Parathyroid adenoma (tissue), 2 donors: Measurements from ENCODE around the gene EIF6.
A peak's percentile ranks its signal among the peaks of the same experiment; 100 is the strongest.

Experiments
- H2AFZ ChIP-seq: fragments of 300-600 bp; sonication (generic); one replicate; pipeline ENCODE4 v1.7.0; 2017; ENCODE audit warnings: antibody characterized with exemption, mild to moderate bottlenecking
- H3K27ac ChIP-seq: fragments of 300-600 bp; sonication (generic); one replicate; pipeline ENCODE4 v1.7.0; 2017
- H3K27me3 ChIP-seq: fragments of 300-600 bp; sonication (generic); one replicate; pipeline ENCODE4 v1.7.0; 2017; ENCODE audit warnings: low read length; ENCODE audit not compliant: control insufficient read depth, insufficient read depth
- H3K36me3 ChIP-seq: fragments of 300-600 bp; sonication (generic); one replicate; pipeline ENCODE4 v1.7.0; 2017; ENCODE audit warnings: low read length; ENCODE audit not compliant: control insufficient read depth, insufficient read depth
- H3K4me1 ChIP-seq: fragments of 300-600 bp; sonication (generic); one replicate; pipeline ENCODE4 v1.7.0; 2017; ENCODE audit warnings: control low read depth
- H3K4me2 ChIP-seq: fragments of 300-600 bp; sonication (generic); one replicate; pipeline ENCODE4 v1.7.0; 2017; ENCODE audit warnings: low read length
- H3K4me3 ChIP-seq: fragments of 300-600 bp; sonication (generic); one replicate; pipeline ENCODE4 v1.7.0; 2017; ENCODE audit warnings: low read depth, low read length
- H3K79me2 ChIP-seq: fragments of 300-600 bp; sonication (generic); one replicate; pipeline ENCODE4 v1.7.0; 2017; ENCODE audit warnings: control low read depth
- H3K9ac ChIP-seq: fragments of 300-600 bp; sonication (generic); one replicate; pipeline ENCODE4 v1.7.0; 2017; ENCODE audit warnings: mild to moderate bottlenecking
- H3K9me3 ChIP-seq: fragments of 300-600 bp; sonication (generic); one replicate; pipeline ENCODE4 v1.7.0; 2017; ENCODE audit warnings: low read length; ENCODE audit not compliant: control insufficient read depth
- TF ChIP-seq, protein P1 (sequence below): fragments of 300-600 bp; sonication (generic); IDR thresholded peaks from one replicate; pipeline ENCODE4 v1.7.0; 2017; ENCODE audit warnings: antibody characterized with exemption, mild to moderate bottlenecking
- donor health status: primary hyperparathyroidism.

The EIF6 gene

DNA sequence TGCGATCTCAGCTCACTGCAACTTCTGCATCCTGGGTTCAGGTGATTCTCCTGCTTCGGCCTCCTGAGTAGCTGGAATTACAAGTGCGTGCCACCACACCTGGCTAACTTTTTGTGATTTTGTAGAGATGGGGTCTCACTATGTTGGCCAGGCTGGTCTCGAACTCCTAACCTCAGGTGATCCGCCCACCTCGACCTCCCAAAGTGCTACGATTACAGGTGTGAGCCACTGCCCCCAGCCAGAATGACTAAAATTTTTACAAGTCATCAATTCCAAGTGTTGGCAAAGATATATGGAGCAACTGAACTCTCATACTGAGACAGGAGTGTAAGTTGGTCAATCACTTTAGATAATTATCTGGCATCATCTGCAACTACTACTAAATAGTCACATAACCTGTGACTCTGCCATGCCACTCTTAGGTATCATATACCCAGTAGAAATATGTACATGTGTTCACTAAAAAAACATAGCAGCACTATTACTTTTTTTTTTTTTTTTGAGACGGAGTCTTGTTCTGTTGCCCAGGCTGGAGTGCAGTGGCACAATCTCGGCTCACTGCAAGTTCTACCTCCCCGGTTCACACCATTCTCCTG is 3.0 kb downstream of the EIF6 start:
- Histone ChIP-seq H3K9ac (no peak overlapping the region), H3K4me2 (no peak overlapping the region), H3K4me1 (peaks cover 16% of the 10 kb centered on the region), H3K4me3 (no peak overlapping the region), H3K27me3 (no peaks in the 10 kb centered on the region), H3K27ac (no peak overlapping the region), H3K79me2 (peaks cover 15% of the 10 kb centered on the region), H3K36me3 (no peaks in the 10 kb centered on the region), H2AFZ (no peak overlapping the region), H3K9me3 (no peaks in the 10 kb centered on the region)
- TF ChIP-seq, protein P1, sequence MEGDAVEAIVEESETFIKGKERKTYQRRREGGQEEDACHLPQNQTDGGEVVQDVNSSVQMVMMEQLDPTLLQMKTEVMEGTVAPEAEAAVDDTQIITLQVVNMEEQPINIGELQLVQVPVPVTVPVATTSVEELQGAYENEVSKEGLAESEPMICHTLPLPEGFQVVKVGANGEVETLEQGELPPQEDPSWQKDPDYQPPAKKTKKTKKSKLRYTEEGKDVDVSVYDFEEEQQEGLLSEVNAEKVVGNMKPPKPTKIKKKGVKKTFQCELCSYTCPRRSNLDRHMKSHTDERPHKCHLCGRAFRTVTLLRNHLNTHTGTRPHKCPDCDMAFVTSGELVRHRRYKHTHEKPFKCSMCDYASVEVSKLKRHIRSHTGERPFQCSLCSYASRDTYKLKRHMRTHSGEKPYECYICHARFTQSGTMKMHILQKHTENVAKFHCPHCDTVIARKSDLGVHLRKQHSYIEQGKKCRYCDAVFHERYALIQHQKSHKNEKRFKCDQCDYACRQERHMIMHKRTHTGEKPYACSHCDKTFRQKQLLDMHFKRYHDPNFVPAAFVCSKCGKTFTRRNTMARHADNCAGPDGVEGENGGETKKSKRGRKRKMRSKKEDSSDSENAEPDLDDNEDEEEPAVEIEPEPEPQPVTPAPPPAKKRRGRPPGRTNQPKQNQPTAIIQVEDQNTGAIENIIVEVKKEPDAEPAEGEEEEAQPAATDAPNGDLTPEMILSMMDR: no peak

DNA sequence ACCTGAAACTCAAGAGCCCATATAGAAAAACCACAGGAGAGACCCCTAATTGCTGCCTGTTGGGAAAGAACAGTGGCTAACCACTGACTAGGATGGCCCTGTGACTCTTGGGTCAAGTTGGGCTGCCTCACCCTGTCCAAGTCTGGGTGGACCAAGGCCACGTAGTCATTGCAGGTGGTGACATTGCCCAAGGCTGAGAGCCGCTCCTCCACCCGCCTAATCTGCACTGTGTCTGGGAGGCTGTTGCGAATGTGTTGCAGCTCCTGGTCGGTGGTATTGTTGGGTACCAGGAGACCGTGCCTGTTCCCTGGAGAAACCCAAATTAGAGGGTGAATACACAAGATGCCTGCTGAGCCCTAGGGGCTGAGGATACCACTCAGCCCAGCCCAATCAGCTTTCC is 4.0 kb downstream of the EIF6 start:
- H3K27ac ChIP-seq: no peak overlapping the region

GRCh38 chr20:35279533-35280174 is 4.9 kb downstream of the EIF6 start:
- Histone ChIP-seq H3K4me3 (no peak overlapping the region), H3K9ac (no peak overlapping the region), H3K27me3 (no peaks in the 10 kb centered on the region), H3K27ac (peak overlapping the region; percentile 84), H3K9me3 (no peaks in the 10 kb centered on the region), H3K79me2 (peaks cover 16% of the 10 kb centered on the region), H3K36me3 (no peaks in the 10 kb centered on the region), H2AFZ (no peak overlapping the region), H3K4me1 (peaks cover 17% of the 10 kb centered on the region), H3K4me2 (peak overlapping the region; percentile 12)
- TF ChIP-seq, protein P1: no peak

More for the DNA sequence above, 4.0 kb downstream of the EIF6 start:
- TF ChIP-seq, protein P1: no peak
- Histone ChIP-seq H3K79me2 (peaks cover 16% of the 10 kb centered on the region), H3K4me2 (no peak overlapping the region), H3K9me3 (no peaks in the 10 kb centered on the region), H3K9ac (no peak overlapping the region), H3K36me3 (no peaks in the 10 kb centered on the region), H2AFZ (no peak overlapping the region), H3K4me1 (peaks cover 17% of the 10 kb centered on the region), H3K27me3 (no peaks in the 10 kb centered on the region), H3K4me3 (no peak overlapping the region)

DNA sequence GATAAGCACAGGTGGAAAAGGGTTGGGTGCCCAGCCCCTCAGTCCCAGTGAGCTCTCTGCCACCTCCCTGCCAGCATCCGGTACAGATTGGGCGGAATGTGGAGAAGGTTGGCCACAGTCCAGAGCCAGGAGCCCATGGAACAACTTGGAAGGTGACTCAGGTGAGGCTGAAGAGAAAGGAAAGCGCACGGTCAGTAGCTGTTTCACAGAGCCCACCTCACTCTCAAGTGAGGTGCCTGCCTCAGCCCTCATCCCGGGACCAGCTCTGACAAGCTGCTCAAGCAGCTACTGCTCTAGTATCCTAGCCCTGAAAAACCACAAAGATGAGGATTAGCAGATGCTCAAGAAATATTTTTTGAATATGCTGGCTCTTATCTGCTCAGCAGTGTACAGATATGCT is 5.5 kb downstream of the EIF6 start:
- H3K27ac ChIP-seq: peak overlapping the region; percentile 84
- H3K9ac ChIP-seq: no peak overlapping the region
- H3K27me3 ChIP-seq: no peaks in the 10 kb centered on the region
- H2AFZ ChIP-seq: no peak overlapping the region
- peak overlapping the region; percentile 19 for H3K4me3 ChIP-seq
- peak overlapping the region; percentile 40 for H3K4me2 ChIP-seq
- TF ChIP-seq, protein P1: no peak
- no peaks in the 10 kb centered on the region for H3K9me3 ChIP-seq
- H3K36me3 ChIP-seq: no peaks in the 10 kb centered on the region
- H3K79me2 ChIP-seq: peaks cover 15% of the 10 kb centered on the region
- peaks cover 17% of the 10 kb centered on the region for H3K4me1 ChIP-seq
